AG09319 (cell line): ENCODE data around the gene KRTAP12-4.

Experiments used
- DNase-seq: peaks from one replicate; pipeline ENCODE4 v3.0.0-alpha.2; 2010; ENCODE audit warnings: low read depth; ENCODE audit errors: extremely low read depth
- CTCF ChIP-seq: IDR thresholded peaks from 2 replicates; pipeline ENCODE4 v1.5.1; 2011; ENCODE audit warnings: low read depth, mild to moderate bottlenecking, inconsistent platforms, low read length, moderate library complexity

The KRTAP12-4 gene

DNA sequence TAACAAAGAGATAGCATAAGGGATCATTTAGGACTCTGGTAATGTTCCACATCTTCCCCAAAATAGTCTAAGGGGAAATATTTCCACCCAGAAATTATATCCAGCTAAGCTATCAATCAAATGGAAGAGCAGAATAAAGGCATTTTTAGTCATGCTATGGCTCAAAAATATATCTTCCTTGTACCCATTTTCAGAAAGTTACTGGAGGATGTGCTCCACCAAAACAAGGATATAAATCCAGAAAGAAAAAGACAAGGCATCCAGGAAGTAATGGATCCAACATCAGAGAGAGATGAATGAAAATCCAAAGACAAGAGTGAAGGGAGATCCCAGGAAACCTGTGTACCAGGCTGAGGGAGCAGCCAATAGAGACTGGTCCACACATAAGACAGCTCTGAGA lies 45.3 kb downstream of the KRTAP12-4 start:
- DNase-seq = no peak
- no peak for TF ChIP-seq CTCF

DNA sequence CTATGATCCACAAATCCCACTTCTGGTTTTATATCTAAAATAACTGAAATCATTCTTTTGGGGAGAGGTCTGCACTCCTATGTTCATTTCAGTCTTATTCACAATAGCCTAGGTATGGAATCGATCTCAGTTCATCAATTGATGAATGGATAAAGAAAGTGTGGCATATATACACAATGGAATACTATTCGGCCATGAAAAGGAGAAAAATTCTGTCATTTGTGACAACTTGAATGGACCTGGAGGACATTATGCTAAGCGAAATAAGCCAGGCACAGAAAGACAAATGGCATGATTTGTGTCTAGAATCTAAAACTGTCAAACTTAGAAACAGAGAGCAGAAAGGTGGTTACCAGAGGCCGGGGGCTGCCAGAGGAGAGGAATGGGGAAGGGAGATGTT lies 48.0 kb downstream of the KRTAP12-4 start:
- TF ChIP-seq CTCF = no peak
- no peak for DNase-seq
